GM12801 (cell line): ENCODE data around the gene DKC1.

Experiments
- TF ChIP-seq, protein P1 (sequence below): IDR thresholded peaks from one replicate; pipeline ENCODE4 v1.5.1; 2011; ENCODE audit warnings: control low read depth; ENCODE audit not compliant: insufficient read length; ENCODE audit errors: extremely low read depth

DKC1 gene

GRCh38 chrX:154731184-154731583 lies 31.5 kb upstream of the DKC1 start:
- TF ChIP-seq, protein P1, sequence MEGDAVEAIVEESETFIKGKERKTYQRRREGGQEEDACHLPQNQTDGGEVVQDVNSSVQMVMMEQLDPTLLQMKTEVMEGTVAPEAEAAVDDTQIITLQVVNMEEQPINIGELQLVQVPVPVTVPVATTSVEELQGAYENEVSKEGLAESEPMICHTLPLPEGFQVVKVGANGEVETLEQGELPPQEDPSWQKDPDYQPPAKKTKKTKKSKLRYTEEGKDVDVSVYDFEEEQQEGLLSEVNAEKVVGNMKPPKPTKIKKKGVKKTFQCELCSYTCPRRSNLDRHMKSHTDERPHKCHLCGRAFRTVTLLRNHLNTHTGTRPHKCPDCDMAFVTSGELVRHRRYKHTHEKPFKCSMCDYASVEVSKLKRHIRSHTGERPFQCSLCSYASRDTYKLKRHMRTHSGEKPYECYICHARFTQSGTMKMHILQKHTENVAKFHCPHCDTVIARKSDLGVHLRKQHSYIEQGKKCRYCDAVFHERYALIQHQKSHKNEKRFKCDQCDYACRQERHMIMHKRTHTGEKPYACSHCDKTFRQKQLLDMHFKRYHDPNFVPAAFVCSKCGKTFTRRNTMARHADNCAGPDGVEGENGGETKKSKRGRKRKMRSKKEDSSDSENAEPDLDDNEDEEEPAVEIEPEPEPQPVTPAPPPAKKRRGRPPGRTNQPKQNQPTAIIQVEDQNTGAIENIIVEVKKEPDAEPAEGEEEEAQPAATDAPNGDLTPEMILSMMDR = no peak

GRCh38 chrX:154731881-154732280 lies 30.8 kb upstream of the DKC1 start:
- TF ChIP-seq, protein P1 = no peak

- TF ChIP-seq, protein P1 = no peak
Measured at GRCh38 chrX:154732421-154733065, 30.1 kb upstream of the DKC1 start.

DNA sequence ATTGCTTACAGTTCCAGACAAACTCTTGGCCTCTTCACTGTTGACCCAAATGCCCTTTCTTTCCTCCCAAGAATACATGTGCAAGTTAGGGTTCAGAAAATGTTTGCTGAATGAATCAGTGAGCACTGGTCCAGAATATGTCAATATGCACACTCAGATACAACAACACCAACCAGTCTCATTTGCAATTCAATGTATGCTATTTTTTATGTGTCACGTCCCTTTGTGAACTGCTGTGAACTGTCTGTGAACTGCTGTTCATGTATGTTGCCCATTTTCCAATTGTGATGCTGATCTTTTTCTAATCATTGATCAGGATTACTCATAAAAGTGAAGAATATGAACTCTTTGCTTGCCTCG lies 29.6 kb upstream of the DKC1 start:
- TF ChIP-seq, protein P1 = no peak

- TF ChIP-seq, protein P1 = no peak
Measured at GRCh38 chrX:154734061-154734781, 28.4 kb upstream of the DKC1 start.

DNA sequence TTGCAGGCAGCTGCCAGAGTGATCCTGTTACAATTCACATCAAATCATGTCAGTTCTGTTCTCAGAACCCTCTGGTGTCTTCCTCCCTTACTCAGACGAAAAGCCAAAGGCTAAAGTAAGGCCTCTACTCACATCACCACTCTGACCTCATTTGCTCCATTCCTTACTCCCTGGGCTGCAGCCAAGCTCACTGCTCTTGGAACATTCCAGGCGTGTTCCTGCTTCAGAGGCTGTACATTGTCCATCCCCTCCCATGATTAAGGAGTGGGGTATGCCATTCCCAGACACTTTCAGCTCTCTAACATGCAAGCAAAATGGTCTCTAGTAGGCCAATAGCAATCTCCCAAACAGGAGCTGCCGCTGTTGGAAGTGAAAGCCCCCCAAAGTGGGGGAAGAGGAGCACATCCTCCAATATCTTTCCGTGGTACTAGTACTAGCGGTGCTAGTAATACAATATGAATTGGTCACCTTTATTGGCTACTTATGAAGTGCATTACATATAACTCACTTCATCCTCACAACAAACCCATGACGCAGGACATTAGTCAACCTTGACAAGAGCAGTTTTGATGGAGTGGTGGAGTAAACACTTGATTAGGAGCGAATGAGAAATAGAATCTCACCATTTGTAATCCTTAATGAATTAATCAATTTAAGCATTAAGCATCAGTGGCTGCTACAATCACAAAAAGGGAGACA lies 26.8 kb upstream of the DKC1 start:
- TF ChIP-seq, protein P1 = no peak

DNA sequence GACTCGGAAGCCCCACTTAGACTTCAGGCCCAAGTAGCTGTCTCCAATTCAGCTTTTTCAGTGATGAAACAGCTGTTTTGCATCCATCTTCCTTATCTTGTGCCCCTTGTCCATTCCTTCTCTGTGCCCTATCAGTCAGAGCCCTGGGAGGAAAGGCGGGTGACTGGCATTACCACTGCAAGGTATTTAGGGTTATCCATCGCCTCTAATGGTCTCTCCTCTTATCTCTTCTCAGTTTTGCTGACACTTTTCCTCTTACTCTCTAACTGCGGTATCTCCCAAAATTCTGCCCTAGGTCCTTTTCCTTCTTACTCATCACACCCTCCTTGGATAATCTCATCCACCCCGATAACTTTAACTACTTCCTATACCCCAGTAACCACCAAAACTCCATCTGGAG lies 25.5 kb upstream of the DKC1 start:
- TF ChIP-seq, protein P1 = no peak
